HUES48 (cell line): Measurements from ENCODE around the gene SLC24A4.

Source experiments
- H3K27ac ChIP-seq: one replicate; pipeline ENCODE4 v1.7.0; 2013; ENCODE audit warnings: low read depth, low read length, inconsistent platforms
- H3K27me3 ChIP-seq: 2 replicates; pipeline ENCODE4 v1.6.1; 2013; ENCODE audit warnings: mild to moderate bottlenecking, low read length; ENCODE audit not compliant: control insufficient read depth, insufficient read depth
- H3K36me3 ChIP-seq: 2 replicates; pipeline ENCODE4 v1.6.1; 2013; ENCODE audit warnings: low read length; ENCODE audit not compliant: control insufficient read depth, insufficient read depth
- H3K4me1 ChIP-seq: 2 replicates; pipeline ENCODE4 v1.6.1; 2013; ENCODE audit warnings: mild to moderate bottlenecking, low read length; ENCODE audit not compliant: control insufficient read depth, insufficient read depth
- H3K4me3 ChIP-seq: 2 replicates; pipeline ENCODE4 v1.5.1; 2013; ENCODE audit warnings: mild to moderate bottlenecking, low read depth, low read length
- H3K9ac ChIP-seq: 2 replicates; pipeline ENCODE4 v1.6.1; 2013; ENCODE audit warnings: mild to moderate bottlenecking, low read depth, low read length, moderate library complexity
- H3K9me3 ChIP-seq: 2 replicates; pipeline ENCODE4 v1.6.1; 2013; ENCODE audit warnings: low read length; ENCODE audit not compliant: control insufficient read depth, insufficient read depth

Gene SLC24A4

GRCh38 chr14:92492258-92492657 is 169.3 kb downstream of the SLC24A4 start:
- no peaks in the 10 kb centered on the region for H3K9me3 ChIP-seq
- no peak overlapping the region for H3K9ac ChIP-seq
- H3K27me3 ChIP-seq: no peaks in the 10 kb centered on the region
- H3K36me3 ChIP-seq: no peaks in the 10 kb centered on the region
- H3K4me1 ChIP-seq: peaks cover 4% of the 10 kb centered on the region; the same call in 1 of the 2 replicates
- no peak overlapping the region for H3K27ac ChIP-seq
- no peak overlapping the region for H3K4me3 ChIP-seq

- no peaks in the 10 kb centered on the region; the same call in 1 of the 2 replicates for H3K4me1 ChIP-seq
- no peaks in the 10 kb centered on the region for H3K27me3 ChIP-seq
- H3K36me3 ChIP-seq: no peaks in the 10 kb centered on the region
- H3K4me3 ChIP-seq: no peak overlapping the region
- no peak overlapping the region for H3K9ac ChIP-seq
- no peak overlapping the region for H3K27ac ChIP-seq
- no peaks in the 10 kb centered on the region for H3K9me3 ChIP-seq
These were observed 170.1 kb downstream of the SLC24A4 start for GRCh38 chr14:92493024-92493423.

GRCh38 chr14:92493492-92493891 is 170.5 kb downstream of the SLC24A4 start:
- no peaks in the 10 kb centered on the region for H3K36me3 ChIP-seq
- H3K9ac ChIP-seq: no peak overlapping the region
- H3K4me1 ChIP-seq: no peaks in the 10 kb centered on the region; the same call in 1 of the 2 replicates
- no peaks in the 10 kb centered on the region for H3K27me3 ChIP-seq
- H3K4me3 ChIP-seq: no peak overlapping the region
- no peaks in the 10 kb centered on the region for H3K9me3 ChIP-seq
- no peak overlapping the region for H3K27ac ChIP-seq

- H3K9ac ChIP-seq: no peak overlapping the region
- no peaks in the 10 kb centered on the region for H3K27me3 ChIP-seq
- H3K27ac ChIP-seq: no peak overlapping the region
- H3K36me3 ChIP-seq: no peaks in the 10 kb centered on the region
- no peaks in the 10 kb centered on the region for H3K9me3 ChIP-seq
- no peaks in the 10 kb centered on the region; the same call in 1 of the 2 replicates for H3K4me1 ChIP-seq
- no peak overlapping the region for H3K4me3 ChIP-seq
These were observed 171.5 kb downstream of the SLC24A4 start for GRCh38 chr14:92494512-92494911.

- Histone ChIP-seq H3K9me3 (no peaks in the 10 kb centered on the region), H3K36me3 (no peaks in the 10 kb centered on the region), H3K4me1 (no peaks in the 10 kb centered on the region; the same call in 1 of the 2 replicates), H3K27me3 (no peaks in the 10 kb centered on the region), H3K27ac (no peak overlapping the region), H3K9ac (no peak overlapping the region), H3K4me3 (no peak overlapping the region)
These were observed 172.1 kb downstream of the SLC24A4 start for GRCh38 chr14:92495027-92495426.

GRCh38 chr14:92496191-92496857 is 173.4 kb downstream of the SLC24A4 start:
- no peaks in the 10 kb centered on the region for H3K9me3 ChIP-seq
- no peak overlapping the region for H3K4me3 ChIP-seq
- no peaks in the 10 kb centered on the region; the same call in 1 of the 2 replicates for H3K4me1 ChIP-seq
- H3K27me3 ChIP-seq: no peaks in the 10 kb centered on the region
- no peak overlapping the region for H3K9ac ChIP-seq
- H3K27ac ChIP-seq: no peak overlapping the region
- no peaks in the 10 kb centered on the region for H3K36me3 ChIP-seq

GRCh38 chr14:92497391-92497790 is 174.4 kb downstream of the SLC24A4 start:
- Histone ChIP-seq H3K9ac (no peak overlapping the region), H3K9me3 (no peaks in the 10 kb centered on the region), H3K4me1 (no peaks in the 10 kb centered on the region; the same call in 1 of the 2 replicates), H3K36me3 (no peaks in the 10 kb centered on the region), H3K27ac (no peak overlapping the region), H3K4me3 (no peak overlapping the region), H3K27me3 (no peaks in the 10 kb centered on the region)

GRCh38 chr14:92499234-92499633 is 176.3 kb downstream of the SLC24A4 start:
- Histone ChIP-seq H3K4me3 (no peak overlapping the region), H3K9me3 (no peaks in the 10 kb centered on the region), H3K27me3 (no peaks in the 10 kb centered on the region), H3K27ac (no peak overlapping the region), H3K4me1 (no peaks in the 10 kb centered on the region; the same call in 1 of the 2 replicates), H3K36me3 (no peaks in the 10 kb centered on the region), H3K9ac (no peak overlapping the region)

- H3K36me3 ChIP-seq: no peaks in the 10 kb centered on the region
- no peaks in the 10 kb centered on the region for H3K9me3 ChIP-seq
- H3K9ac ChIP-seq: no peak overlapping the region
- no peak overlapping the region for H3K27ac ChIP-seq
- no peaks in the 10 kb centered on the region; the same call in 1 of the 2 replicates for H3K4me1 ChIP-seq
- no peaks in the 10 kb centered on the region for H3K27me3 ChIP-seq
- no peak overlapping the region for H3K4me3 ChIP-seq
These were observed 177.6 kb downstream of the SLC24A4 start for GRCh38 chr14:92500491-92500941.

GRCh38 chr14:92501891-92502351 is 179.0 kb downstream of the SLC24A4 start:
- H3K27ac ChIP-seq: no peak overlapping the region
- H3K4me1 ChIP-seq: no peaks in the 10 kb centered on the region; the same call in 1 of the 2 replicates
- no peaks in the 10 kb centered on the region for H3K27me3 ChIP-seq
- no peak overlapping the region for H3K9ac ChIP-seq
- no peak overlapping the region for H3K4me3 ChIP-seq
- no peaks in the 10 kb centered on the region for H3K36me3 ChIP-seq
- no peaks in the 10 kb centered on the region for H3K9me3 ChIP-seq

- H3K27ac ChIP-seq: no peak overlapping the region
These were observed 179.7 kb downstream of the SLC24A4 start for GRCh38 chr14:92502541-92503286.

More at GRCh38 chr14:92502541-92503286, 179.7 kb downstream of the SLC24A4 start:
- Histone ChIP-seq H3K36me3 (no peaks in the 10 kb centered on the region), H3K4me1 (no peaks in the 10 kb centered on the region; the same call in 1 of the 2 replicates), H3K9ac (no peak overlapping the region), H3K4me3 (no peak overlapping the region), H3K9me3 (no peaks in the 10 kb centered on the region), H3K27me3 (no peaks in the 10 kb centered on the region)
